Keratinocyte (primary cell): ENCODE measurements around the gene RB1. TPM values are rescaled to one million over a fixed set of nuclear protein-coding genes. Genes with fewer than 3 reads are reported as not detected.

Source experiments
- DNase-seq: peaks from one replicate; pipeline ENCODE4 v3.0.0-alpha.2; 2011; ENCODE audit warnings: low read depth, missing footprints, low spot score
- FAIRE-seq: peaks from 2 replicates; lab custom pipeline; 2011; peaks lifted over from hg19 to GRCh38; lab: Jason Lieb, UNC
- H2AFZ ChIP-seq: 2 replicates; pipeline ENCODE4 v1.6.0; 2012; ENCODE audit warnings: low read length, control low read depth, inconsistent platforms; ENCODE audit not compliant: control insufficient read depth
- H3K27ac ChIP-seq: 2 replicates; pipeline ENCODE4 v1.5.1; 2011; ENCODE audit warnings: low read length; ENCODE audit not compliant: control insufficient read depth, insufficient read depth
- H3K27me3 ChIP-seq: 3 replicates; pipeline ENCODE4 v1.6.0; 2011; ENCODE audit warnings: low read length; ENCODE audit not compliant: control insufficient read depth, insufficient read depth; ENCODE audit errors: extremely low read depth
- H3K36me3 ChIP-seq, 2 experiments: 2 replicates in 1 of 2; 3 replicates in 1 of 2; pipeline ENCODE4 v1.5.1; 2011; ENCODE audit warnings: low read length in 2 of 2, mild to moderate bottlenecking in 1 of 2; ENCODE audit not compliant: control insufficient read depth in 2 of 2, insufficient read depth in 2 of 2; ENCODE audit errors: extremely low read depth in 1 of 2
- H3K4me1 ChIP-seq: 3 replicates; pipeline ENCODE4 v1.5.1; 2011; ENCODE audit warnings: low read length; ENCODE audit not compliant: control insufficient read depth, insufficient read depth; ENCODE audit errors: extremely low read depth
- H3K4me2 ChIP-seq: 3 replicates; pipeline ENCODE4 v1.6.0; 2011; ENCODE audit warnings: low read depth, low read length; ENCODE audit not compliant: control insufficient read depth, insufficient read depth; ENCODE audit errors: extremely low read depth
- H3K4me3 ChIP-seq, 3 experiments: fragments of 200-600 bp in 1 of 3; sonication (generic) in 1 of 3; 2 replicates in 2 of 3; 3 replicates in 1 of 3; pipeline ENCODE4 v1.5.1; 2011 to 2016; ENCODE audit warnings: low read length in 3 of 3, mild to moderate bottlenecking in 3 of 3, control low read depth in 2 of 3, inconsistent platforms in 1 of 3, low read depth in 1 of 3, mixed read lengths in 1 of 3, mixed run types in 1 of 3, moderate library complexity in 1 of 3; ENCODE audit not compliant: control insufficient read depth in 2 of 3, insufficient read depth in 2 of 3; ENCODE audit errors: extremely low read depth in 1 of 3
- H3K79me2 ChIP-seq: 2 replicates; pipeline ENCODE4 v1.6.0; 2012; ENCODE audit warnings: low read length; ENCODE audit not compliant: control insufficient read depth, insufficient read depth
- H3K9ac ChIP-seq: 3 replicates; pipeline ENCODE4 v1.6.0; 2011; ENCODE audit warnings: low read length; ENCODE audit not compliant: control insufficient read depth, insufficient read depth; ENCODE audit errors: extremely low read depth
- H3K9me1 ChIP-seq: 3 replicates; pipeline ENCODE4 v1.6.0; 2011; ENCODE audit warnings: low read length; ENCODE audit not compliant: control insufficient read depth, insufficient read depth; ENCODE audit errors: extremely low read depth
- H3K9me3 ChIP-seq: 2 replicates; pipeline ENCODE4 v1.5.1; 2012; ENCODE audit warnings: low read depth, low read length; ENCODE audit not compliant: control insufficient read depth
- H4K20me1 ChIP-seq: 3 replicates; pipeline ENCODE4 v1.6.0; 2011; ENCODE audit warnings: low read length; ENCODE audit not compliant: control insufficient read depth, insufficient read depth; ENCODE audit errors: extremely low read depth
- CTCF ChIP-seq, 3 experiments: IDR thresholded peaks in 1 of 3; conservative IDR thresholded peaks in 1 of 3; optimal IDR thresholded peaks in 1 of 3; 2 replicates in 2 of 3; 3 replicates in 1 of 3; pipeline versions ENCODE3 to v1.5.1; 2011; ENCODE audit warnings: low read length in 3 of 3, mild to moderate bottlenecking in 3 of 3, moderate library complexity in 2 of 3, control low read depth in 1 of 3, inconsistent platforms in 1 of 3; ENCODE audit not compliant: insufficient read depth in 2 of 3; ENCODE audit errors: extremely low read depth in 1 of 3
- EZH2 ChIP-seq: IDR thresholded peaks from one replicate; pipeline ENCODE4 v1.6.1; 2012; ENCODE audit warnings: inconsistent platforms, mild to moderate bottlenecking, low read length, moderate library complexity
- dilution Hi-C: fragments of 300-500 bp; cut with MboI; formaldehyde crosslinking; loops from one replicate; pipeline ENCODE4 v1.7.0; 2020; ENCODE audit warnings: low sequenced_read_pairs; ENCODE audit not compliant: extremely low pct_ligation_motif_present
- polyA plus RNA-seq, 5 experiments: library from polyadenylated mRNA; depleted of rRNA in 3 of 5; stranded (reverse) in 3 of 5; stranded (forward) in 1 of 5; unstranded in 1 of 5; fragments of >200 nt; gene quantifications; 1 replicate in 1 of 5; 2 replicates in 3 of 5; 3 replicates in 1 of 5; pipeline versions ENCODE4 v1.2.1 to v1.2.3, GENCODE V29; 2011 to 2012; ENCODE audit warnings: missing spikeins in 2 of 5, low read depth in 1 of 5, low replicate concordance in 1 of 5

Gene RB1
- polyA plus RNA-seq, 1 donor (not counting 4 experiments of a cell fraction or from before 2014, with no cell fraction given): 22.4 TPM

GRCh38 chr13:48500652-48501197 lies 197.2 kb downstream of the RB1 start:
- TF ChIP-seq EZH2: no peak
- no peak for TF ChIP-seq CTCF (optimal IDR thresholded peaks at IDR 0.05 in 1 of 3, IDR thresholded peaks at IDR 0.05 in 1 of 3, conservative IDR thresholded peaks at IDR 0.05 in 1 of 3; ENCODE audit: extremely low read depth in 1 of 3, insufficient read depth in 2 of 3, low read length in 3 of 3)
- no peak overlapping the region for H3K9ac ChIP-seq
- no peaks in the 10 kb centered on the region for H3K79me2 ChIP-seq
- no peaks in the 10 kb centered on the region for H3K9me1 ChIP-seq
- H3K27ac ChIP-seq: peak overlapping the region; percentile 12
- no peaks in the 10 kb centered on the region for H3K9me3 ChIP-seq
- H4K20me1 ChIP-seq: no peaks in the 10 kb centered on the region
- FAIRE-seq: peak; percentile 81
- peaks cover 25% of the 10 kb centered on the region for H3K4me1 ChIP-seq
- no peaks in the 10 kb centered on the region for H3K36me3 ChIP-seq
- dilution Hi-C loops: no loop called here
- peak overlapping the region; percentile 22 for H3K4me2 ChIP-seq
- DNase-seq: peak; percentile 23
- peak overlapping the region; percentile 8 for H2AFZ ChIP-seq
- H3K4me3 ChIP-seq: no peak overlapping the region
- H3K27me3 ChIP-seq: no peaks in the 10 kb centered on the region

GRCh38 chr13:48501705-48502104 lies 198.2 kb downstream of the RB1 start:
- H3K9ac ChIP-seq: no peak overlapping the region
- TF ChIP-seq EZH2 (no peak), CTCF (optimal IDR thresholded peaks at IDR 0.05 in 1 of 3, IDR thresholded peaks at IDR 0.05 in 1 of 3, conservative IDR thresholded peaks at IDR 0.05 in 1 of 3; ENCODE audit: extremely low read depth in 1 of 3, insufficient read depth in 2 of 3, low read length in 3 of 3) (no peak)
- H4K20me1 ChIP-seq: no peaks in the 10 kb centered on the region
- no peaks in the 10 kb centered on the region for H3K9me1 ChIP-seq
- dilution Hi-C loops: no loop called here
- H3K4me2 ChIP-seq: no peak overlapping the region
- no peak overlapping the region for H3K27ac ChIP-seq
- H3K79me2 ChIP-seq: no peaks in the 10 kb centered on the region
- H3K27me3 ChIP-seq: no peaks in the 10 kb centered on the region
- no peak for FAIRE-seq
- no peak overlapping the region for H2AFZ ChIP-seq
- no peaks in the 10 kb centered on the region for H3K36me3 ChIP-seq
- peaks cover 34% of the 10 kb centered on the region for H3K4me1 ChIP-seq
- no peak overlapping the region for H3K4me3 ChIP-seq
- no peak for DNase-seq
- no peaks in the 10 kb centered on the region for H3K9me3 ChIP-seq
